ENCODE results near the gene MDH1.

- no peak for TF ChIP-seq POLR2A (IDR thresholded peaks at IDR 0.05; ENCODE audit: low read depth)
- no peak for TF ChIP-seq CTCF (IDR thresholded peaks at IDR 0.05)
- no peak for TF ChIP-seq EP300 (IDR thresholded peaks at IDR 0.05)
- no peak for TF ChIP-seq POLR2AphosphoS5 (IDR thresholded peaks at IDR 0.05)
Observed at GRCh38 chr2:63596401-63596883, 7.7 kb downstream of the MDH1 start.
